HepG2 (cell line): ENCODE results near the gene ZNF341. TPM values are rescaled to one million over a fixed set of nuclear protein-coding genes. Genes with fewer than 3 reads are reported as not detected.

Source experiments
- AKNA ChIP-seq: sonication (generic); formaldehyde crosslinking; IDR thresholded peaks from 2 replicates; pipeline ENCODE4 v1.4.0; 2020; ENCODE audit warnings: missing genetic modification reagents, borderline replicate concordance
- ATF7-NPFF ChIP-seq: sonication (generic); formaldehyde crosslinking; IDR thresholded peaks from 2 replicates; pipeline ENCODE4 v1.8.1; 2023; ENCODE audit warnings: mild to moderate bottlenecking, low read depth, missing genetic modification reagents, moderate library complexity
- CEBPB ChIP-seq: IDR thresholded peaks from 2 replicates; pipeline ENCODE4 v1.6.1; 2011; ENCODE audit warnings: low read depth, low read length, improper control_type of control experiment, borderline replicate concordance
- GPN1 ChIP-seq: sonication (generic); formaldehyde crosslinking; IDR thresholded peaks from 2 replicates; pipeline ENCODE4 v1.5.1; 2020; ENCODE audit warnings: missing genetic modification reagents, borderline replicate concordance
- HDAC6 ChIP-seq: fragments of 200-600 bp; sonication (generic); IDR thresholded peaks from 2 replicates; pipeline ENCODE4 v1.7.0; 2017; ENCODE audit warnings: mild to moderate bottlenecking, antibody characterized with exemption, low read length, low read depth
- HOXA9 ChIP-seq: sonication (generic); formaldehyde crosslinking; IDR thresholded peaks from 2 replicates; pipeline ENCODE4 v1.8.1; 2022; ENCODE audit warnings: missing genetic modification reagents, mild to moderate bottlenecking, moderate library complexity, borderline replicate concordance
- KLF16 ChIP-seq, 2 experiments: sonication (generic) in 1 of 2; formaldehyde crosslinking in 1 of 2; IDR thresholded peaks; 2 replicates each; pipeline versions ENCODE4 v1.6.1 to v1.8.0; 2016 to 2023; ENCODE audit warnings: missing genetic modification reagents in 2 of 2, missing compliant biosample characterization in 1 of 2
- NFKB2 ChIP-seq: sonication (generic); formaldehyde crosslinking; IDR thresholded peaks from 2 replicates; pipeline ENCODE4 v1.4.0; 2020; ENCODE audit warnings: missing genetic modification reagents, borderline replicate concordance
- NONO ChIP-seq, 2 experiments: fragments of 450-650 bp in 1 of 2; sonication (generic) in 1 of 2; formaldehyde crosslinking in 1 of 2; IDR thresholded peaks in 1 of 2; conservative IDR thresholded peaks in 1 of 2; 2 replicates each; pipeline versions ENCODE4 v1.6.1 to v1.8.0; 2017 to 2022; ENCODE audit warnings: mild to moderate bottlenecking in 1 of 2, missing genetic modification reagents in 1 of 2, moderate library complexity in 1 of 2
- PHF8 ChIP-seq: sonication (generic); formaldehyde crosslinking; IDR thresholded peaks from 2 replicates; pipeline ENCODE4 v1.5.0; 2020; ENCODE audit warnings: missing genetic modification reagents
- RAD21 ChIP-seq: fragments of 450-650 bp; formaldehyde crosslinking; IDR thresholded peaks from 2 replicates; pipeline ENCODE4 v1.5.0; 2020; ENCODE audit warnings: mild to moderate bottlenecking
- RARA ChIP-seq: IDR thresholded peaks from 2 replicates; pipeline ENCODE4 v1.6.1; 2016; ENCODE audit warnings: missing genetic modification reagents, missing compliant biosample characterization
- RARG ChIP-seq: sonication (generic); formaldehyde crosslinking; IDR thresholded peaks from 2 replicates; pipeline ENCODE4 v1.4.0; 2020; ENCODE audit warnings: low read depth, mild to moderate bottlenecking, missing genetic modification reagents
- SIX1 ChIP-seq: sonication (generic); formaldehyde crosslinking; IDR thresholded peaks from 2 replicates; pipeline ENCODE4 v1.4.0; 2020; ENCODE audit warnings: missing genetic modification reagents, borderline replicate concordance
- SP2 ChIP-seq: sonication (generic); formaldehyde crosslinking; IDR thresholded peaks from 2 replicates; pipeline ENCODE4 v1.5.1; 2020; ENCODE audit warnings: mild to moderate bottlenecking, missing genetic modification reagents
- TERF1 ChIP-seq: sonication (generic); formaldehyde crosslinking; IDR thresholded peaks from 2 replicates; pipeline ENCODE4 v1.8.0; 2022; ENCODE audit warnings: mild to moderate bottlenecking, missing genetic modification reagents, moderate library complexity
- ZMYM4 ChIP-seq: sonication (generic); formaldehyde crosslinking; IDR thresholded peaks from 2 replicates; pipeline ENCODE4 v1.8.1; 2023; ENCODE audit warnings: mild to moderate bottlenecking, missing genetic modification reagents
- ZNF17 ChIP-seq: sonication (generic); formaldehyde crosslinking; IDR thresholded peaks from 2 replicates; pipeline ENCODE4 v1.5.0; 2020; ENCODE audit warnings: mild to moderate bottlenecking, missing genetic modification reagents
- ZNF383 ChIP-seq: sonication (generic); formaldehyde crosslinking; IDR thresholded peaks from 2 replicates; pipeline ENCODE4 v1.4.0; 2020; ENCODE audit warnings: missing genetic modification reagents, mild to moderate bottlenecking, borderline replicate concordance
- ZSCAN30 ChIP-seq: sonication (generic); formaldehyde crosslinking; IDR thresholded peaks from 2 replicates; pipeline ENCODE4 v1.5.0; 2020; ENCODE audit warnings: mild to moderate bottlenecking, missing genetic modification reagents
- polyA plus RNA-seq, 8 experiments: library from polyadenylated mRNA; depleted of rRNA in 3 of 8; stranded (reverse) in 7 of 8; unstranded in 1 of 8; fragments of >200 nt; fragmentation: Illumina TruSeq in 4 of 8; extraction: Trizol in 4 of 8; gene quantifications; 2 replicates each; pipeline versions ENCODE4 v1.2.1 to v1.2.3, GENCODE V29; 2011 to 2016; ENCODE audit warnings: low read depth in 4 of 8, missing spikeins in 1 of 8, mixed read lengths in 1 of 8; ENCODE audit not compliant: insufficient read depth in 1 of 8
- total RNA-seq, 5 experiments: library from RNA; depleted of rRNA; stranded (reverse); fragments of >200 nt; fragmentation: Illumina TruSeq; extraction: Trizol; gene quantifications; 2 replicates each; pipeline ENCODE4 v1.2.3, GENCODE V29; 2016; ENCODE audit warnings: low read depth in 1 of 5
- TF ChIP-seq, protein P1 (sequence below): IDR thresholded peaks from 2 replicates; pipeline ENCODE4 v1.6.1; 2016; ENCODE audit warnings: low read depth
- TF ChIP-seq, protein P2 (sequence below): sonication (generic); formaldehyde crosslinking; IDR thresholded peaks from 2 replicates; pipeline ENCODE4 v1.4.0; 2020; ENCODE audit warnings: missing genetic modification reagents

ZNF341 gene
- total and polyA plus RNA-seq, 2 of the 13 experiments (the other 11 are each of a cell fraction or from before 2014, with no cell fraction given) = 1.1 to 2.2 TPM

- no peak for TF ChIP-seq SP2
- no peak for TF ChIP-seq ZSCAN30 (CRISPR knock-in tag)
- TF ChIP-seq HDAC6 = no peak
- no peak for TF ChIP-seq ZNF17 (CRISPR knock-in tag)
- TF ChIP-seq AKNA (CRISPR knock-in tag) = no peak
- TF ChIP-seq SIX1 = no peak
- no peak for TF ChIP-seq ZNF383 (CRISPR knock-in tag)
- no peak for TF ChIP-seq CEBPB
- peak; percentile 99 for TF ChIP-seq RAD21 (CRISPR knock-in tag)
- no peak for TF ChIP-seq HOXA9 (CRISPR knock-in tag)
- TF ChIP-seq, protein P1, sequence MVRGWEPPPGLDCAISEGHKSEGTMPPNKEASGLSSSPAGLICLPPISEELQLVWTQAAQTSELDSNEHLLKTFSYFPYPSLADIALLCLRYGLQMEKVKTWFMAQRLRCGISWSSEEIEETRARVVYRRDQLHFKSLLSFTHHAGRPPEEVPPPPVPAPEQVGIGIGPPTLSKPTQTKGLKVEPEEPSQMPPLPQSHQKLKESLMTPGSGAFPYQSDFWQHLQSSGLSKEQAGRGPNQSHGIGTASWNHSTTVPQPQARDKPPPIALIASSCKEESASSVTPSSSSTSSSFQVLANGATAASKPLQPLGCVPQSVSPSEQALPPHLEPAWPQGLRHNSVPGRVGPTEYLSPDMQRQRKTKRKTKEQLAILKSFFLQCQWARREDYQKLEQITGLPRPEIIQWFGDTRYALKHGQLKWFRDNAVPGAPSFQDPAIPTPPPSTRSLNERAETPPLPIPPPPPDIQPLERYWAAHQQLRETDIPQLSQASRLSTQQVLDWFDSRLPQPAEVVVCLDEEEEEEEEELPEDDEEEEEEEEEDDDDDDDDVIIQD (CRISPR knock-in tag) = peak; percentile 66; the same call in 1 of the 2 replicates
- TF ChIP-seq PHF8 = peak; percentile 61
- TF ChIP-seq RARA (CRISPR knock-in tag) = 0 out of 2 replicates have a peak, but pooled peaks have one; percentile 4
- no peak for TF ChIP-seq NONO (IDR thresholded peaks at IDR 0.05)
- peak; percentile 60; the same call in 1 of the 2 replicates for TF ChIP-seq NONO (CRISPR knock-in tag; conservative IDR thresholded peaks at IDR 0.05)
- no peak for TF ChIP-seq RARG
- TF ChIP-seq, protein P2, sequence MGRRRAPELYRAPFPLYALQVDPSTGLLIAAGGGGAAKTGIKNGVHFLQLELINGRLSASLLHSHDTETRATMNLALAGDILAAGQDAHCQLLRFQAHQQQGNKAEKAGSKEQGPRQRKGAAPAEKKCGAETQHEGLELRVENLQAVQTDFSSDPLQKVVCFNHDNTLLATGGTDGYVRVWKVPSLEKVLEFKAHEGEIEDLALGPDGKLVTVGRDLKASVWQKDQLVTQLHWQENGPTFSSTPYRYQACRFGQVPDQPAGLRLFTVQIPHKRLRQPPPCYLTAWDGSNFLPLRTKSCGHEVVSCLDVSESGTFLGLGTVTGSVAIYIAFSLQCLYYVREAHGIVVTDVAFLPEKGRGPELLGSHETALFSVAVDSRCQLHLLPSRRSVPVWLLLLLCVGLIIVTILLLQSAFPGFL = 0 out of 2 replicates have a peak, but pooled peaks have one; percentile 74
- no peak for TF ChIP-seq GPN1 (CRISPR knock-in tag)
- TF ChIP-seq KLF16 (CRISPR knock-in tag; IDR thresholded peaks at IDR 0.05) = peak in 1 of 2 experiments; percentile 94; a peak in 2 of 4 replicates
- TF ChIP-seq ATF7-NPFF (CRISPR knock-in tag) = no peak
- peak; percentile 88 for TF ChIP-seq NFKB2 (CRISPR knock-in tag)
- TF ChIP-seq TERF1 (CRISPR knock-in tag) = no peak
- no peak; the same call in 1 of the 2 replicates for TF ChIP-seq ZMYM4
These were observed at the start of gene ZNF341 (continued) for GRCh38 chr20:33731693-33732165.
